HG03095 (cell line): Measurements from ENCODE around the gene CTNNBL1.

Source experiments
- ATAC-seq: cut with Tn5 transposase; IDR thresholded peaks from one replicate; pipeline ENCODE4 v1.9.1; 2021; ENCODE audit warnings: moderate library complexity; ENCODE audit not compliant: unreplicated experiment

The CTNNBL1 gene

GRCh38 chr20:37775200-37775599, 81.4 kb downstream of the CTNNBL1 start:
- ATAC-seq = no peak

- no peak for ATAC-seq
Observed at GRCh38 chr20:37776049-37776448, 82.2 kb downstream of the CTNNBL1 start.

GRCh38 chr20:37776526-37776925, 82.7 kb downstream of the CTNNBL1 start:
- ATAC-seq = no peak

GRCh38 chr20:37777012-37777950, 83.5 kb downstream of the CTNNBL1 start:
- no peak for ATAC-seq

GRCh38 chr20:37777988-37778659, 84.3 kb downstream of the CTNNBL1 start:
- ATAC-seq = no peak

- ATAC-seq = no peak
Observed at GRCh38 chr20:37781626-37782025, 87.8 kb downstream of the CTNNBL1 start.

GRCh38 chr20:37786043-37786442, 92.2 kb downstream of the CTNNBL1 start:
- no peak for ATAC-seq

- no peak for ATAC-seq
Observed at GRCh38 chr20:37789408-37789807, 95.6 kb downstream of the CTNNBL1 start.

DNA sequence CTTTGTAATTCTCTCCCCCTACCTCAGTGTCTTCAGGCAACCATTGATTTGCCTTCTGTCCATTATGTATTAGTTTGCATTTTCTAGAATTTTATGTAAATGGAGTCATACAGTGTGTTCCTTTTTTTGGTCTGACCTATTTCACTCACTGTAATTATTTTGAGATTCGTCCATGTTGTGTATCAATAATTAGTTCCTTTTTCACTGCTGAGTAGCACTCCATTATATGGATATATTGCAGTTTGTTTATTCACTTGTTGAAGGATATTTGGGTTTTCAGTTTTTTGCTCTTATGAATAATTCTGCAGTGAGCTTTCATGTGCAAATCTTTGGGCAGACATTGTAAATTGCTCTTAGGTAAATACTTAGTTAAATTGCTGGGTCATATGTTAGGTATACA, 97.1 kb downstream of the CTNNBL1 start:
- ATAC-seq = no peak

GRCh38 chr20:37796121-37796520, 102.3 kb downstream of the CTNNBL1 start:
- no peak for ATAC-seq

GRCh38 chr20:37796733-37797132, 102.9 kb downstream of the CTNNBL1 start:
- ATAC-seq = no peak

GRCh38 chr20:37797669-37798175, 103.9 kb downstream of the CTNNBL1 start:
- ATAC-seq = no peak

DNA sequence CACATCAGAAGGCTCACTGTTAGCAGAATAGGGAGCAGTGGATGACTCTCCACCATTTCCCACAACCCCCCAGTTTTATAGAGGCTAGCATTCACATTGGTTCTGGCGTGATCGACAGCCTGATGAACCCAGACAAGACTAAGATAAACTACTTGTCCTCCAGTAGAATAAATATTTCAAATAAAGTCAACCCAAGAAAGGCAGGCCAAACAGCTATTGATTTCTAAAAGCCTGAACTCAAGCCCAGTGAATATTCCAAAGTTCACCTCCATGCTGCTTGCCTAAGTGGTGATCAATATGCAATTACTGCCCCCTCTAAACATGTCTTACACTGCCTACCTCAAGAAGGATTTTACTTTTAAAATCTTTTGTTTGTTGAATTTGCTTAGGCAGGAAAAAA, 104.5 kb downstream of the CTNNBL1 start:
- ATAC-seq = no peak

- ATAC-seq = no peak
Observed at GRCh38 chr20:37800618-37801017, 106.8 kb downstream of the CTNNBL1 start.

DNA sequence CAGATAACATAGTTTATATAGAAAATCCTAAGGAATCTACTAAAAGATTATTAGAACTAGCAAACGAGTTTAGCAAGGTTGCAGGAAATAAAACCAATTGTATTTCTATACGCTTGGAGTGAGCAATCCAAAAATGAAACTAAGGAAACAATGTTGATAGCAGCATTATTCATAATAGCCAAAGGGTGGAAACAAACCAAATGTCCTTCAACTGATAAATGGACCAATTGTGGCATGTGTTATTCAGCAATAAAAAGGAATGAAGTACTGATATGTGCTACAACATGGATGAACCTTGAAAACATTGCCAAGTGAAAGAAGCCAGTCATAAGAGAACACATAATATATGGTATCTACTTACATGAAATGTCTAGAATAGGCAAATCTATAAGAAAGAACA, 108.1 kb downstream of the CTNNBL1 start:
- ATAC-seq = no peak

- peak; percentile 57 for ATAC-seq
Observed at GRCh38 chr20:37803438-37804307, 109.8 kb downstream of the CTNNBL1 start.

- ATAC-seq = peak; percentile 57
Observed at GRCh38 chr20:37804584-37805566, 111.0 kb downstream of the CTNNBL1 start.

DNA sequence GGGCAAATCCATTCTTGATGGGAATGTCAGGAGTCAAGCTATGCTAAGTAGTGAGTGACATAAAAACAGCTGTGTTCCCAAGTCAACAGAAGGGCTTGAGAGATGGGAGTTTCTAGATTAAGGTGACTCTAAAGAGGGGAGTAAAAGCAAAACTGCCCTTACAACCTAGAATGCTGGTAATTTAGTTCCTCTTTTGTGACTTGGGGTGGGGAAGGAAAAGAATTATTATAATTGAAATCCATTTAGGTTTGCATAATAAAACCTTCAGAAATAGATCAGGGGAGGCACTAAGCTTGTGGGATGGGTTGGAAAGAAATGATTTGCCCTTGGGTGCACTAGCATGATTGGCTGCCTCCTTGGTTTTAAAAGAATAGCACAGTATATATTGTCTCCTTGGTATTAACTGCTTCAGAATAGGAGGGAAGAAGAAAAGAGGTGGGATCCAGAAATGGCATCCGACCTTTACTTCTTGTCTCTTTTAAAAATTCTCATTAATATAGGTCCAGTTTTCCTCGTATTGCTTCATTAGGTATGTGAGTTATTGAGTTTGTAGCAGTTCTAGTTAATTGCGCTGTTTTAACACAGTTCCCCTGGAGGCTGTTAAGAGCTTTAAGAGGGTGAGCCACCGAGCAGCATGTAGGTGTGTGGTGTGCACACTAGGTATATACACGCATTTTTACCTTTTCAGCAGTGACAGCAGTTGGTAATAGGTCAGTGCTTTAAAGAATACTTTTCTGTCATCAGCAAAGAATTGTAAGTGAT, 113.8 kb downstream of the CTNNBL1 start:
- ATAC-seq = no peak
